Measurements from ENCODE around the gene GRIP1. TPM values are rescaled to one million over a fixed set of nuclear protein-coding genes. Genes with fewer than 3 reads are reported as not detected.

GRIP1 gene
- total and polyA plus RNA-seq, 10 of the 15 experiments (the other 5 are each of a cell fraction or from before 2014, with no cell fraction given) = 0.05 to 0.85 (median 0.50) TPM; not detected in 7

DNA sequence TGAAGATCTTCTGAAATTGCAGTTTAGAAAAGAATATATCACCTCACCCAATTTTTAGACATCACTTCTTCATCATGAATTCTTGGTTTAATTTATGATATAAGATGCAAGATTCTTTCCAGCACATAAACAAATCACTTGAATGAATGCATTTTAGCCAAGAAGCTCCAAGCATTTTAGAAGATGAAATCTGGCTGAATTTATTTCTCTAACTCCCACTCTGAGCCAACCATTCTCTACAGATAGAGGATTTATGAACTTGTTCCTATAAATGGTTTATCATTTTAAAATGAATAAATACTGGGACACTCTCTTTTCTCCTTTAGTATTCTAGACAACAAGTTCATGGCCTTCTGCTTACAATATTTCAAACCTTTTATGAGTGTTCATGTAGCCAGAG lies 71.7 kb downstream of the GRIP1 start (continued):
- TF ChIP-seq ZNF622 (IDR thresholded peaks at IDR 0.05) (no peak), MYB (IDR thresholded peaks at IDR 0.05; ENCODE audit: borderline replicate concordance, low read depth, low read length) (no peak)

DNA sequence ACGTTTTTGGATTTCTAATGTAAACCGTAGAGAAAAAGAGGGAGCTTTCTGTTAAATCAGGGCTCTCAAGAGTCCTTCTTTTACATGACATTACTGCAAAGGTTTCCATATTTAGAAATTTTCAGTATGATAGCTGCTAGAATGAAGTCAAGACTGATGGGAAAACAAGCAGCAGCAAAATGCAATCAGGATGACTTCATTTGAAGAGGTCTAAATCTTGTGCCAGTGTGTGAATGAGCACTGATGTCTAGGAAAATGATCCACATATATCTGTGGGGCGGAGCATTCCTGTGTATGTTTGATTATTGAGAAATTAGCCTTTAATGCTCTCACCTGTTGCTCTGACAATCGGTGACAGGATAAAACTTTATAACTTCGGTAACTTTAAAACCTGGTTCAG lies 73.6 kb downstream of the GRIP1 start:
- POLR2A ChIA-PET = no interaction called here
- BruUV-seq (replicated peaks) = no TSS peak
- Histone ChIP-seq H3K4me2 (ENCODE audit: control insufficient read depth, insufficient read depth) (no peak overlapping the region), H2AFZ (ENCODE audit: control insufficient read depth, low read depth, low read length) (no peak overlapping the region), H4K20me1 (ENCODE audit: control insufficient read depth, insufficient read depth) (no peaks in the 10 kb centered on the region), H3K9ac (ENCODE audit: control insufficient read depth, insufficient read depth, low read length) (no peak overlapping the region), H3K27ac (ENCODE audit: control insufficient read depth, insufficient read depth) (no peak overlapping the region), H3K27me3 (replicated peaks in 1 of 2; ENCODE audit: control insufficient read depth in 2 of 2, insufficient read depth in 2 of 2, low read length in 1 of 2) (no peaks in the 10 kb centered on the region; a peak in 2 of 4 replicates), H3K36me3 (ENCODE audit: control insufficient read depth in 2 of 2, insufficient read depth in 2 of 2, low read length in 1 of 2) (no peaks in the 10 kb centered on the region; a peak in 1 of 4 replicates), H3K4me3 (no peak overlapping the region), H3K4me1 (ENCODE audit: control insufficient read depth, insufficient read depth, low read length) (no peaks in the 10 kb centered on the region), H3K9me3 (replicated peaks; ENCODE audit: control insufficient read depth, insufficient read depth, low read length) (no peaks in the 10 kb centered on the region; the same call in 2 of the 3 replicates), H3K79me2 (ENCODE audit: control insufficient read depth, insufficient read depth, low read length) (no peaks in the 10 kb centered on the region)
- FAIRE-seq (no peak), DNase-seq (ENCODE audit: low read depth, low spot score) (no peak), ATAC-seq (no peak)
- CTCF ChIA-PET = no interaction called here
- SMC1A ChIA-PET (ENCODE audit: uncharacterized antibody, unreplicated experiment) = no interaction called here
- in situ Hi-C loops (cut with MboI) = no loop called here
- WGBS (ENCODE audit: insufficient coverage, insufficient replicate concordance, low lambda C conversion rate, missing lambda C conversion rate) = 60% methylated on average over 5 of the region's 5 CpGs
- TF ChIP-seq NR2F1 (conservative IDR thresholded peaks at IDR 0.05) = no peak
- no peak for TF ChIP-seq HDAC6 (IDR thresholded peaks at IDR 0.05; ENCODE audit: unreplicated experiment)
- TF ChIP-seq, protein P1, sequence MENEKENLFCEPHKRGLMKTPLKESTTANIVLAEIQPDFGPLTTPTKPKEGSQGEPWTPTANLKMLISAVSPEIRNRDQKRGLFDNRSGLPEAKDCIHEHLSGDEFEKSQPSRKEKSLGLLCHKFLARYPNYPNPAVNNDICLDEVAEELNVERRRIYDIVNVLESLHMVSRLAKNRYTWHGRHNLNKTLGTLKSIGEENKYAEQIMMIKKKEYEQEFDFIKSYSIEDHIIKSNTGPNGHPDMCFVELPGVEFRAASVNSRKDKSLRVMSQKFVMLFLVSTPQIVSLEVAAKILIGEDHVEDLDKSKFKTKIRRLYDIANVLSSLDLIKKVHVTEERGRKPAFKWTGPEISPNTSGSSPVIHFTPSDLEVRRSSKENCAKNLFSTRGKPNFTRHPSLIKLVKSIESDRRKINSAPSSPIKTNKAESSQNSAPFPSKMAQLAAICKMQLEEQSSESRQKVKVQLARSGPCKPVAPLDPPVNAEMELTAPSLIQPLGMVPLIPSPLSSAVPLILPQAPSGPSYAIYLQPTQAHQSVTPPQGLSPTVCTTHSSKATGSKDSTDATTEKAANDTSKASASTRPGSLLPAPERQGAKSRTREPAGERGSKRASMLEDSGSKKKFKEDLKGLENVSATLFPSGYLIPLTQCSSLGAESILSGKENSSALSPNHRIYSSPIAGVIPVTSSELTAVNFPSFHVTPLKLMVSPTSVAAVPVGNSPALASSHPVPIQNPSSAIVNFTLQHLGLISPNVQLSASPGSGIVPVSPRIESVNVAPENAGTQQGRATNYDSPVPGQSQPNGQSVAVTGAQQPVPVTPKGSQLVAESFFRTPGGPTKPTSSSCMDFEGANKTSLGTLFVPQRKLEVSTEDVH (IDR thresholded peaks at IDR 0.05; ENCODE audit: low read depth, partially characterized antibody) = no peak
- no peak for TF ChIP-seq KDM1A (IDR thresholded peaks at IDR 0.05; ENCODE audit: borderline replicate concordance)
- TF ChIP-seq, protein P2, sequence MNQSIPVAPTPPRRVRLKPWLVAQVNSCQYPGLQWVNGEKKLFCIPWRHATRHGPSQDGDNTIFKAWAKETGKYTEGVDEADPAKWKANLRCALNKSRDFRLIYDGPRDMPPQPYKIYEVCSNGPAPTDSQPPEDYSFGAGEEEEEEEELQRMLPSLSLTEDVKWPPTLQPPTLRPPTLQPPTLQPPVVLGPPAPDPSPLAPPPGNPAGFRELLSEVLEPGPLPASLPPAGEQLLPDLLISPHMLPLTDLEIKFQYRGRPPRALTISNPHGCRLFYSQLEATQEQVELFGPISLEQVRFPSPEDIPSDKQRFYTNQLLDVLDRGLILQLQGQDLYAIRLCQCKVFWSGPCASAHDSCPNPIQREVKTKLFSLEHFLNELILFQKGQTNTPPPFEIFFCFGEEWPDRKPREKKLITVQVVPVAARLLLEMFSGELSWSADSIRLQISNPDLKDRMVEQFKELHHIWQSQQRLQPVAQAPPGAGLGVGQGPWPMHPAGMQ (IDR thresholded peaks at IDR 0.05; ENCODE audit: borderline replicate concordance) = no peak
- no peak for TF ChIP-seq EGR1 (IDR thresholded peaks at IDR 0.05; ENCODE audit: borderline replicate concordance in 1 of 2, low read depth in 2 of 2, low read length in 2 of 2)
- no peak for TF ChIP-seq POU2F2 (IDR thresholded peaks at IDR 0.05; ENCODE audit: borderline replicate concordance, low read depth, low read length)
- no peak for TF ChIP-seq RBBP5 (conservative IDR thresholded peaks at IDR 0.05)
- RAD21 ChIA-PET (ENCODE audit: unreplicated experiment) = no interaction called here
- intact Hi-C loops (cut with micrococcal nuclease; ENCODE audit: unreplicated experiment) = no loop called here

Measured in GM12878 (cell line).